ENCODE results near the gene SARDH. TPM values are rescaled to one million over a fixed set of nuclear protein-coding genes. Genes with fewer than 3 reads are reported as not detected.

SARDH gene
- total and polyA plus RNA-seq, 2 of the 13 experiments (the other 11 are each of a cell fraction or from before 2014, with no cell fraction given): 11.6 to 34.9 TPM

DNA sequence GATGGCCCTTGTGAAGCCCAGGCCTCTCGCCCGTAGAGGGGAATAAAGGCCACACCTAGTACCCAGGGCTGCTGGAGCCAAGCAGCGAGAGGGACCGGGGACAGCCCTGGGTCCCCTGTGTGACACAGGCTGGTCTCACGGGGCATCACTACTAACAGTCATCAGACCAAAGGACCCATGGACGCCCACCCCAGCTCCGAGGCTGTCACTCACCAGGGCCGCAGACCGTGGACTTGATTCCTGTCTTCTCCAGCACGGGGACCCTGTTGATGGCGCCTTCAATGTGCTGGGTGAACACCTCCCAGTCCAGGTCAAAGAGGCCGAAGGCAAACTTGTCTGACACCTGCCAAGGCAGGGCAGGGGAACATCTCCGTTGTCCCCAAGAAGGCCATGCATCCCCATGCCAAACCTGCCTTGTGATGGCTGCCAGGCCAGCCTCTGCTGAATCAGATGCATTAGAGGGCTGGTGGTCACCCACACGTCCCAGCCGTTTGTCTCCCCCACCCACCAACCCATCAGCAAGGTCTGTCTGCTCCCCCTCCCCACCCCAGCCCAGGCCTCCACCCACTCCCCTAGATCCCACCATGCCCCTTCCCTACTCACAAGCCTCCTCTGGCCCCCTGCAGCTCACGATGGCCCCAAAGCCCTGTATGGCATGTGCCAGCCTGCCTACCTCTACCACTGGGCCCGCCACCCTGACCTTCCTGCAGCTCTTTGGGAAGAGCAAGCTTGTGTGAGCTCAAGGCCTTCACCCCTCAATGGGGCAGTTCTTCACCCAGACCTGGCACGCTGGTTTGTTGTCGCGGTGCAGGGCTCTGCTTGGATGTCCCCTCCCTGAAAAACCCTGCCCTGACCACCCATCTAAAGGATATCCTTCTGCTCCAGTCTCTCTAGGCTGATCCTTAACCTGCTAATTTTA is 20.8 kb downstream of the SARDH start:
- Histone ChIP-seq H3K27ac (ENCODE audit: extremely low read length, insufficient read depth, low read length) (peak overlapping the region; percentile 90), H3K9me3 (ENCODE audit: low read length) (no peaks in the 10 kb centered on the region), H3K79me2 (ENCODE audit: insufficient read depth, low read length) (no peaks in the 10 kb centered on the region), H3K9ac (ENCODE audit: insufficient read depth, low read depth, low read length) (no peak overlapping the region), H3K36me3 (replicated peaks in 1 of 2; ENCODE audit: control insufficient read depth in 1 of 2, insufficient read depth in 2 of 2, low read length in 2 of 2) (no peaks in the 10 kb centered on the region), H3K4me2 (ENCODE audit: low read depth, low read length) (no peak overlapping the region), H2AFZ (ENCODE audit: low read length) (no peak overlapping the region), H3K4me3 (replicated peaks in 1 of 3; ENCODE audit: insufficient read depth in 1 of 3, low read depth in 2 of 3, low read length in 3 of 3) (no peak overlapping the region), H4K20me1 (ENCODE audit: insufficient read depth, low read length) (no peaks in the 10 kb centered on the region), H3K27me3 (ENCODE audit: control insufficient read depth in 1 of 2, insufficient read depth in 2 of 2, low read length in 2 of 2) (no peaks in the 10 kb centered on the region), H3K4me1 (ENCODE audit: insufficient read depth, low read length) (peaks cover 49% of the 10 kb centered on the region)
- 98% methylated on average over 6 of the region's 20 CpGs for WGBS (ENCODE audit: low lambda C conversion rate)
- no TSS peak for BruUV-seq (replicated peaks)
- ATAC-seq: no peak
- ChIA-PET CTCF (ENCODE audit: low intra/inter-chr PET ratio, low total read pairs) (no interaction called here), POLR2A (interaction anchor here (0.6 to 6.2 kb wide), 3 partner anchors 21 to 257 kb away, joined by 3 to 156 read pairs (median 3); partner anchors contain the start of genes CACFD1 and SARDH)
- no peak for DNase-seq (ENCODE audit: low spot score)
- TF ChIP-seq TCF7L2 (IDR thresholded peaks at IDR 0.05; ENCODE audit: low read depth, low read length) (no peak), ZFP36L2 (CRISPR knock-in tag; IDR thresholded peaks at IDR 0.05) (no peak), ZSCAN12 (CRISPR knock-in tag; IDR thresholded peaks at IDR 0.05) (no peak), FOSL2 (CRISPR knock-in tag; IDR thresholded peaks at IDR 0.05) (no peak), ZNF747 (CRISPR knock-in tag; IDR thresholded peaks at IDR 0.05; ENCODE audit: borderline replicate concordance) (no peak), FOXO1 (CRISPR knock-in tag; IDR thresholded peaks at IDR 0.05) (no peak), ZNF230 (CRISPR knock-in tag; IDR thresholded peaks at IDR 0.05) (no peak), ZNF776 (CRISPR knock-in tag; IDR thresholded peaks at IDR 0.05) (no peak), NR1H2 (CRISPR knock-in tag; IDR thresholded peaks at IDR 0.05; ENCODE audit: borderline replicate concordance, low read depth) (no peak), ZNF383 (CRISPR knock-in tag; IDR thresholded peaks at IDR 0.05; ENCODE audit: borderline replicate concordance) (no peak)
- intact Hi-C loops (cut with micrococcal nuclease; ENCODE audit: unreplicated experiment) (no loop called here), in situ Hi-C loops (cut with HindIII; ENCODE audit: extremely low pct_ligation_motif_present, low pct_unique_long_range_greater_than_20kb) (no loop called here)
- no peak for FAIRE-seq
